ENCODE results near the gene CFAP46.

The CFAP46 gene

DNA sequence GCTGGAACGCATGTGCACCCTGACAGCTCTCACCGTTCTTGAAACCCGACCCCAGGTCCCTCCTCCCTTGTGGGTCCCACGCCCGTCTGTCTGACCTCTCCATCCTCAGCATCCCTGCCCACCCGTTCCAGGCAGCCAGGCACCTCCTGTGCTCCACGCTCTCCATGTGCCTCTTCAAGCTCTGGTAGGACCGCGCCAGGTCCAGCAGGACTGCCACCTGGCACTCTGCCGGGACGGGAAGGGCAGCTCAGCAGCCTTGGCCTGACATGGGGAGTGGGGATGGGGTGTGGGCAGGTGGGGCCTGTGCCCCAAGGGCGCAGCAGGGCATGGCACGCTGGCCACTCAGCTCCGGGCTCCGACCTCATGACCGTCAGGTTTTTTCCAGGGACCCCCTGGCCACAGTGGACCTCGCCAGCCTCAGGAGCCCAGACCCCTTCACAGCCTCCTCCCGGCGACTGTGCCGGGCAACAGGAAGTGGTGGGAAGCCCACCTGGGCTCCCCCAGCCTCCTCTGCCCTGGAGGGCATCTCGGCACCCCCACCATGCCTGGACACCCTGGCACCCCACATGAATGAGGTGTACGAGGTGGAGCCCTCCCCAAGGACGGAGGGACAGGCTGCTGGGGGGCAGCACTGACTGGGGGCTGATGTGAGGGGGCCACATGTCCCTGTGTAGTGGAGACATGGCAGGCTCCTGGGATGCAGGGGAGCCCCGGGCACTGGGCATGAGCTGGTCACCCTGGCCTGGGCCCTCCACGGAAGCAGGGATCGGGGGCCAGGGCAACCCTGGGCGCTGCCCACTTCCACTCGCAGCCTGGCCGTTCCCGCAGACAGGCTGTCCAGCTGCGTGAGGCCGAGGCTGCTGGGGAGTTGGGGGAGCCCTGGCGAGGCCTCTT is 131.3 kb downstream of the CFAP46 start:
- TF ChIP-seq GATA3 (IDR thresholded peaks at IDR 0.05; ENCODE audit: low read depth, low read length) (no peak), GATA2 (IDR thresholded peaks at IDR 0.05; ENCODE audit: low read depth, low read length) (no peak)

DNA sequence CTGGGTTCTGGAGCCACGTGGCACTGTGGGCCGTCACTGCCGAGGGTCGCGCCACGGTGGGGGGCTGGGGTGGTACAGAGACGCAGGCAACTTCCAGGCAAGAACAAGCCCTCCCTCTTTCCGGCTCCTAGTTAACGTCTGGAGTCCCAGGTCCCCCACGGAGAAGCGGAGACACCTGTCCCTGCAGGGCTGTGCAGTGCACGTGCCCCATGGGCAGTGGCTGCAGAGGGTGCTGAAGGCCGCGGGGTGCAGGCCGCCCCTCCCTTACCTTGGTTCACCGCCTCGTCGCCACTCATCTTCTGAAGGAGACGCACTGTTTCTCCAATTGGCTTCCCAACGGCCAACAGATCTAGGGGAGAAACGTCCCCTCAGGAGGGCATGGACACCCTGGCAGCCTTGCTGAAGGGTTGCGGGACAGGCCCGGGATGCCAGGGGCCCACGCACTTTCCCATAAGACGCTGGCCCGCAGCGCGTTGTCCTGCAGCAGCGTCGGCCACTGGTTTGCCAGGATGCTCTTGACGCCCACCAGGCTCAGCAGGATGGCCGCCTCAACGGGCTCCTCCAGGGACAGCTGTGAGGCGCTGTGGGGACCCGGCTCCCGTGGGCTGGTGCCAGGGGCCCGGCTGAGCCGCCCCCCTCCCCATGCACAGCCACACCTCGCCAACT is 132.1 kb downstream of the CFAP46 start:
- TF ChIP-seq GATA2 (IDR thresholded peaks at IDR 0.05; ENCODE audit: low read depth, low read length), result no peak
- no peak for TF ChIP-seq GATA3 (IDR thresholded peaks at IDR 0.05; ENCODE audit: low read depth, low read length)

DNA sequence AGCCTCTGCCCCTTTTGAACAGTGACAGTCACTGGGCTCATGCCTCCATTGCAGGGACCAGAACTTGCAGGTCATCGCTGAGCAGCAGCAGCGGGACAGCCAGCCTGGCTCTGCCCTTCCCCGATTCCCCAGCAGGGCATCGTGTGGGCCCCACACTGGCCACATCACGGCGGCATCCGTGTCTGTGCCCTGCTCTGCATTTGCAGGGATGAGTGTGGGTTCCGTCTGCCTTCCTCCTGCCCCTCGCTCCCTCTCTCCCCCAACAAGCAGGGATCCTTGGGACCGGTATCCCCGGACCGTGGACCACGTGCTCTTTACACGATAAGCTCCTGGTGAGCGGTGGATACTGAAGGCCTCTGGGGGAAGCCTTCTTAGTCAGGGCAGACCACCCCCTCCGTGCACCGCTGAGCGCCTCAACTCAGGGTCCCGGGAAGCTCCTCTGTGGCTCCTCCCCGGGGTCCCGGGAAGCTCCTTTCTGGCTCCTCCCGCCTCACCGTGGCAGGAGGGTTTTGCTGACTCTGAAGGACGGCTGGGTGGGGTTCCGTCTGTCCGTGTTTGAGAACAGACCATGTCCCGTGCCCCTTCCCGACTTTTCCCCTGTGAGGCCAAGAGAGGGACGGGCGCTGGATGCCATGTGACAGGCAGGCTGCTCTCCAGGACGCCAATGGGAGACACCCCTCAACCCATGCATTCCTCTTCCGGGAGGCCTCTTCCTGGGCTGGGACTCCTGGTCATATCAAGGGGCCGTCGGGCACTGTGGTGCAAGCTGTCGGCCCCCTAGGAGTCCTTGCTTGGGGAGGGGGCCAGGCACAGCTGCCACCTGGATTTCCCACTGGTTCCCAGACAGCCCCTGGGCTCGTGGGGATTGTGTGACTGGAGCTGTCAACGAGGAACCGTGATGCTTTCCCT is 132.9 kb downstream of the CFAP46 start:
- TF ChIP-seq GATA2 (IDR thresholded peaks at IDR 0.05; ENCODE audit: low read depth, low read length) (no peak), GATA3 (IDR thresholded peaks at IDR 0.05; ENCODE audit: low read depth, low read length) (no peak)

DNA sequence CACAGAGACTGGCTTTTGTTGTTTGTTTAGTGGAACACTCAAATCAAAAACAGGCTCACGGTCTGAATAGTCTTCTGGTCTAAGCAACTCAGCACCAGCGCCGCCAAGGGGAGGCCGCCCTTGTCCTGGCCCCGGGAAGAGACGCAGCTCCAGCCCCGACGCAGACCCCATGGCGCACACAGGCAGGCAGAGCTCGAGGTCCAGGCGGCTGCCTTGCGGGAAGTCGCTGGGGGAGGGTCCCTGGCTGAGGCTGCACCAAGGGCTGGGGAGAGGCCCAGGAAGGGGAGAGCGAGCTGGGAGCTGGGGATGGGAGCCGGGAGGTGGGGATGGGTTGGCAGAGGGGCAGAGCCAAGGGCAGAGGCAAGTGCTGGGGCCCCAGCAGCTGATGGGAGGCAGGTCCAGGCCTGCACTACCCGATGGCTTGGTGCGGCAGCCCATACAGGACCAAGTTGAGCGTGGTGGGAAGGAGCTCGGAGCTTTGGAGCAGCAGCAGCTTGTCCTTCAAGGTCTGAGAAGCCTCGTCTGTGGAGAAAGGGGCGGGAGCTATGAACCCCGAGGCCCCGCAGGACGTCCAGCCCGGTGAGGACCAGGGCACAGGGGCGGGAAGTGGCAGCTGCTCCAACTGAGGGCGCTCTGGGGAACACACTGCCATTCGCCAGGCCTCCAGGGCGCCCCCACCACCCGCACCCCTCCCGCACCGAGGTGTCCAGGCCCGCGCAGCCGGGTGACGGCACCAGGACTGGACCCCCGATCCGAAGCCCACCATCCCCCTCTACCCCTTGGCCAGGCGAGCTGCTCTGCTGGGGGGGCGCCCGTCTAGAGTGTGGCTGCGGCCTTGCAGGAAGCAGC is 133.8 kb downstream of the CFAP46 start:
- TF ChIP-seq GATA3 (IDR thresholded peaks at IDR 0.05; ENCODE audit: low read depth, low read length) (no peak), GATA2 (IDR thresholded peaks at IDR 0.05; ENCODE audit: low read depth, low read length) (no peak)

DNA sequence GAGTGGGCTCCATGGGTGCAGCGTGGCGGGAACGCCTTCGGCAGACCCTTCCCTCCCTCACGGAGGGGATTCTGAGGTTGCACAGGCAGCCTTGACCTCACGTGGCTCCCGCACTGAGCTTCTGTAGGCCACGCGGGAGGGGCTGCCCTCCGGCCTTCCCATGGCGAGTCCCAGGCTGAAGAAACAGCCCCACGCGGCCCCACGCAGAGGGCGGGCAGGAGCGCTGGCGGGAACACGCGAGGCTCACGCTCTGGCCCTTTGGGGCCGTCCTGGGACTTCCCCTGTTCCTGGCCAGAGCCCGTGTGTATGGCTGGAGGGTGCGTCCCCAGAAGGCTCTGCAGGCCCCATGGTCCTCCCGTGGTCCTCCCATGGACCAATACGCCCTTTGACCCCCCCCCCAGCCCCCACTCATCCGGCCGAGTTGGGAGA is 134.7 kb downstream of the CFAP46 start:
- no peak for TF ChIP-seq GATA2 (IDR thresholded peaks at IDR 0.05; ENCODE audit: low read depth, low read length)
- no peak for TF ChIP-seq GATA3 (IDR thresholded peaks at IDR 0.05; ENCODE audit: low read depth, low read length)

DNA sequence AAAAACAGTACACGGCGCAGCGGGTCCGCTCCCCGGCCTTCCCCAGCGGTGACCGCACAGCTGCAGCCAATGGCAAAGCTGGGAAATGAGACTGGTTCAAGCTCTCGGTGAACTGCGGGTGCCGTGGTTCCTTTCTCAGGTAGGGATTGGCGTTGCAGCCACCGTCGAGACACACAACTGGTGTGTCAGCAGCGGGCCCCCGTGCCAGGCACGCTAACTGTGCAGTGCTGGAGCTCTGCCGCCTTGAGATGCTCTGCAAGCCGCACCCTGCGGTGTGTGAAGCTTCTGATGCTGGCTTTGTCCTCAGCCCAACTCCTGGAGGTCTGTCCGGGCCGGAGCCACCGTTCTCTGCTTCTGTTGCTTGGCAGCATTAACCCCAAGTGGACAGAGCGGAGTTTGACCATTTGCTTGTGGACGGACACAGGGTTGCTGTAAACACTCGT is 135.8 kb downstream of the CFAP46 start:
- TF ChIP-seq GATA3 (IDR thresholded peaks at IDR 0.05; ENCODE audit: low read depth, low read length) (no peak), GATA2 (IDR thresholded peaks at IDR 0.05; ENCODE audit: low read depth, low read length) (no peak)

DNA sequence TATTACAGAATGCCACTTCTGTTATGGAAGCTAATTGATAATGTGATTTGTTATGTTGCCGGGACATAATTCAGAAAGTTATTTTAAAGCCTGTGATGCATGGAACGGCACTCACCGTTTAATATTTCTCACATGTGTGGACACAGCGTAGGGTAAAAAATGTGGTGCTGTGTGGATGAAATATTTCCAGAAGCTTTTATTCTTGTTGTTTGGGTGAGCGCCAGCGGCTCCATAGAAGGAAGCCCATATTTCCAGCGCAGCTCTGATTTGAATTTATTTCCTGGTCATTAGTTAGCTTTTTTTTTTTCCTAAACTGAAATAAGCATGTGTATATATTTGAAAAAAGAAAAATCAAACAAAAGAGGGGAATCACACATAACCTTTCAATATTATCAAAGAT is 136.3 kb downstream of the CFAP46 start:
- TF ChIP-seq GATA3 (IDR thresholded peaks at IDR 0.05; ENCODE audit: low read depth, low read length) (no peak), GATA2 (IDR thresholded peaks at IDR 0.05; ENCODE audit: low read depth, low read length) (no peak)

DNA sequence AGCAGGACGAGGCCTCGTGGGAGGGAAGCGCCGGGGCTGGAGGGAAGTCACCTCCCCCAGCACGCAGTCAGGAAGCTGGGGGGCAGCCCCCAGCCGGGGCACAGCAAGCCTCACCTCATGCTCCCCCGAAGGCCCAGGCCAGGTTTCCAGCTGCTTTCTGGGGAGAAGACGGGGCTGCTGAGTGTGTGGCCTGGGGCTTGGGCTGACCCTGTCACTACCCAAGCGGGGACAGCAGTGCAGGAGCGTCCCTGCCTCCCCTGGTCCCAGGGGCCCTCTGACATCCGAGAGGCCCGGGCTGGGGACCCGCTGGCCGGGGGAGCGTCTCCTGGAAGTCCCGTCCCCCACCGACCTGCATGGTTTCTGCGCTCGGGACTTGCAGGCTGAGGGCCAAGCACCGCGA is 136.8 kb downstream of the CFAP46 start:
- TF ChIP-seq GATA2 (IDR thresholded peaks at IDR 0.05; ENCODE audit: low read depth, low read length) (no peak), GATA3 (IDR thresholded peaks at IDR 0.05; ENCODE audit: low read depth, low read length) (no peak)

DNA sequence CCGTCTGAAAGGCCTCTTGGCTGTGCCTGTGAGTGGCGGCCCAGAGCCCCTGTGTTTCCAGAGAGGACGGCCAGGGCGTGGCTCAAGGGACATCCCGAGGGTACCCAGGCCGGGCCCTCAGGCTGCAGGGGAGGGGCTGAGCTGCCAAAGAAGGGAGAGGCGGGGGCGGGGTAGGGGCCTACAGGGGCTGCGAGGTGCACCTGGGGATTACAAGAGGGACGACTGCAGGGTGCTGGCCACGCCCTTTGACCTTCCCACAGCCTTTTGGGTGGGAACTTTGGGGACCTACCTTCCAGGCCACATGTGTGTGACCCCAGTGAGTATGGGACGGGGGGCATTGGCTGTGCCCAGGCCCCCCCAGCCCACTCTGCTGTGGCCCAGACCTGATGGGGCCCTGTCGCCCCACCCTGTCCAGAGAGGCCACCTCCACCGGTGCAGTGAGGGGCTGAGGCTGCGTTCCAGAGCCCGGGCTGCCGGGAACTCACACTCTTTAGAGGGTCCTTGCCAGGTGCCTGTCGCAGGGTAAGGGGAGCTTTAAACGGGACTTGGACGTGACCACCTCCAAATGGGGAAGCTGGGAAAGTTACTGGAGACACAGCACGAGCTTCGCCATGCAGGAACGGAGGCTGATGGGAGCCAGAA is 137.5 kb downstream of the CFAP46 start:
- TF ChIP-seq GATA2 (IDR thresholded peaks at IDR 0.05; ENCODE audit: low read depth, low read length) (no peak), GATA3 (IDR thresholded peaks at IDR 0.05; ENCODE audit: low read depth, low read length) (no peak)

DNA sequence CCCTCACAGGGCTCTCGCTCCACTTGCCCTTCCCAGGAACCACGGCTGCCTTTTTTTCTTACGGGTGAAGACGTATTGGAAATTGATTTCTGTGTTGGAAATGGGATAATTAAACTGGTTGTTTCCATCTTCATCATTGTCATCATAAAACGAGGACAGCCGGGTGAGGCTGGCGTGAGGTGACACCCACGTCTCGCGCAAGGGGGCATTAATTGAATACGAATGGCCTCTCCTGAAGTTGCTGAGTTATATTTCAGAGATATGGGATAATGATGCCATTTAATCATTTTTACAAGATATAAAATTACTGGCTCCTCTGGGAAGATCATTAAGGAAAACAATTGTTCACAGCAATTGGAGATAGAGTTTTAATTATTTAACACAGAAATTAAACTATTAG is 138.1 kb downstream of the CFAP46 start:
- TF ChIP-seq GATA2 (IDR thresholded peaks at IDR 0.05; ENCODE audit: low read depth, low read length) (no peak), GATA3 (IDR thresholded peaks at IDR 0.05; ENCODE audit: low read depth, low read length) (no peak)

DNA sequence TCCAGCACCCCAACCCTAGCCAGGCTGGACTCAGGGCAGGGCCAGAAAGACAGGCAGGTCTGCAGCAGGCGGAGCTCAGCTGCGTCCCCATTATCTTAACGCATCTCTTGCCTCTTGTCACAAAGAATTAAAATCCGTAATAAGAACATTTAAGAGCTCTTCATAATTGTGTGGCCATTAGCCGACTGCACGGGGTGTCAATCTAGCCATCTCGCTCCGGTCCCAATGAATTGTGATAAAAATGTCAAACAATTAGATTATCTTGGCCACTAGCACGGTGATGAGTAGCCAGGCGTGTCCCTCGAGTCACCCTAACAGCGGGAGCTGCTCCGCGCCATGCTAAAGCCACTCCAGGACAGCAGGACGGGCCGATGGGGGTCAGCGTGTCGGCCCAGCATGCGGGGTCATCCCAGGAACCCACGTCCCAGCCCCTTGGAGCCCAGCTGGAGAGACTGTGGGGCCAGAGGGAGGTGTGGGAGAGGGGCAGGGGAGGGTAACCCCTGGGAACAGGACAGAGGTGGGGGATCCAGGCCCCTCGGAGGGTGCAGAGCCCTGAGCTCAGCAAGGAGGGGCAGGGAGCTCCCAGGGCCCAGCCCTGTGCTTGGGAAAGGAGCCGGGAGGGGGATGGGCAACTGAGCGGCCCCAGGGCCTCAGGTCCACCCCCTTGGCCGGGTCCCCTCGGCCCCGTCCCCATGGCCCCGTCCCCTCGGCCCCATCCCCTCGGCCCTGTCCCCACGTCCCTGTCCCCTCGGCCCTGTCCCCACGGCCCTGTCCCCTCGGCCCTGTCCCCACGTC is 138.8 kb downstream of the CFAP46 start:
- TF ChIP-seq GATA2 (IDR thresholded peaks at IDR 0.05; ENCODE audit: low read depth, low read length), result no peak
- TF ChIP-seq GATA3 (IDR thresholded peaks at IDR 0.05; ENCODE audit: low read depth, low read length), result no peak

Data from SH-SY5Y (cell line).